ENCODE data around the gene SGCA. TPM values are rescaled to one million over a fixed set of nuclear protein-coding genes. Genes with fewer than 3 reads are reported as not detected.

Gene SGCA
- total and polyA plus RNA-seq, 2 donors (not counting 3 experiments of a cell fraction or from before 2014, with no cell fraction given) = not detected

DNA sequence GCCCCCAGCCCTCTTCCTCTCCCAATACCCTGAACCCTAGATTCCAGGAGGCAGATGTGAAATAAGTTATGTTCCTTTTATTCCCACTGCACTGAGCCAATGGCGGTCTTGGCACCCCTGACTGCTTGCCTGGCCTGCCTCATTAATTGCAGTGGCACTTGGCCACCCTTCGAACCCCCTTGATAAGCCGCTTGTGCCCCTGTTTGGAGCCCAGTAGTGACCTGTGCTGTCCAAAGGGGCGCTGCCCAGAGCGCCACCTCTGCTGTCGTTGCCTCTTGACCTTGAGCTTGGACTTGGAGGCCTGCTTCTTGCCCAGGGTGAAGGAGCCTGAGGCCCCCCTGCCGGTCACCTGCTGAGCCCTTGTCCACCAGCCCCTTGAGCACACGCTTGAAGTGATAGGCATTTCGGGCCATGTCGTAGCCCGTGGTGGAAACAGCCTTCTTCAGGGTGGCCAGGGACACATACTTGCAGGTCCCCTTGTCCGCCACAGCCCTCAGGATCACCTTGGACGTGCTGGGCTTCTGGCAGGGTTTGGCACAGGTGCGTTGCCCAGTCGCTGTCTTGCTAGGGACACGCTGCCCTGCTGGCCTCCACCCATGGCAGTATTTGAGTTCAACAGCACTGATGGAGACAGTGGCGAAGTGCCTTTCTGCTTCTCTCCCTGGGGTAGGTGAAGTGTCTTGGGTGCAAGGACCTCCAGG is 5.7 kb downstream of the SGCA start:
- no TSS peak for BruUV-seq (replicated peaks)
- Histone ChIP-seq H3K79me2 (ENCODE audit: control insufficient read depth, insufficient read depth, low read length) (no peaks in the 10 kb centered on the region), H3K9me3 (replicated peaks; ENCODE audit: control insufficient read depth, insufficient read depth, low read length) (no peaks in the 10 kb centered on the region), H2AFZ (ENCODE audit: low read depth, low read length) (no peak overlapping the region), H3K9me1 (replicated peaks; ENCODE audit: control insufficient read depth, extremely low read depth, insufficient read depth, low read length) (no peaks in the 10 kb centered on the region), H3K4me3 (replicated peaks in 1 of 3; ENCODE audit: insufficient read depth in 1 of 3, low read depth in 1 of 3, low read length in 3 of 3) (no peak overlapping the region), H3K36me3 (ENCODE audit: control insufficient read depth in 2 of 2, extremely low read depth in 1 of 2, insufficient read depth in 2 of 2, low read length in 2 of 2) (no peaks in the 10 kb centered on the region), H3K9ac (replicated peaks; ENCODE audit: extremely low read depth, insufficient read depth, low read length) (no peak overlapping the region), H3K4me1 (ENCODE audit: control insufficient read depth, extremely low read depth, insufficient read depth, low read length) (peaks cover 5% of the 10 kb centered on the region), H3K27ac (ENCODE audit: insufficient read depth, low read depth, low read length) (no peak overlapping the region), H4K20me1 (replicated peaks; ENCODE audit: control insufficient read depth, extremely low read depth, insufficient read depth, low read length) (no peaks in the 10 kb centered on the region), H3K4me2 (ENCODE audit: insufficient read depth, low read length) (no peak overlapping the region), H3K27me3 (ENCODE audit: control insufficient read depth in 2 of 2, insufficient read depth in 2 of 2, low read length in 2 of 2) (no peaks in the 10 kb centered on the region)
- CTCF ChIA-PET = interaction anchor here (6.5 to 8.8 kb wide), 2 partner anchors 25 to 29 kb away, joined by 88 to 234 read pairs; partner anchors contain the start of gene COL1A1
- POLR2A ChIA-PET = no interaction called here
- DNase-seq (ENCODE audit: low read depth, low spot score) = no peak
- TF ChIP-seq EZH2 (IDR thresholded peaks at IDR 0.05; ENCODE audit: borderline replicate concordance, low read depth, low read length, severe bottlenecking) (no peak), FOS (IDR thresholded peaks at IDR 0.05; ENCODE audit: borderline replicate concordance, insufficient read depth, low read length) (no peak), GATA2 (IDR thresholded peaks at IDR 0.05; ENCODE audit: insufficient read depth, insufficient read length, low read depth, low read length) (no peak)
- TF ChIP-seq, protein P1, sequence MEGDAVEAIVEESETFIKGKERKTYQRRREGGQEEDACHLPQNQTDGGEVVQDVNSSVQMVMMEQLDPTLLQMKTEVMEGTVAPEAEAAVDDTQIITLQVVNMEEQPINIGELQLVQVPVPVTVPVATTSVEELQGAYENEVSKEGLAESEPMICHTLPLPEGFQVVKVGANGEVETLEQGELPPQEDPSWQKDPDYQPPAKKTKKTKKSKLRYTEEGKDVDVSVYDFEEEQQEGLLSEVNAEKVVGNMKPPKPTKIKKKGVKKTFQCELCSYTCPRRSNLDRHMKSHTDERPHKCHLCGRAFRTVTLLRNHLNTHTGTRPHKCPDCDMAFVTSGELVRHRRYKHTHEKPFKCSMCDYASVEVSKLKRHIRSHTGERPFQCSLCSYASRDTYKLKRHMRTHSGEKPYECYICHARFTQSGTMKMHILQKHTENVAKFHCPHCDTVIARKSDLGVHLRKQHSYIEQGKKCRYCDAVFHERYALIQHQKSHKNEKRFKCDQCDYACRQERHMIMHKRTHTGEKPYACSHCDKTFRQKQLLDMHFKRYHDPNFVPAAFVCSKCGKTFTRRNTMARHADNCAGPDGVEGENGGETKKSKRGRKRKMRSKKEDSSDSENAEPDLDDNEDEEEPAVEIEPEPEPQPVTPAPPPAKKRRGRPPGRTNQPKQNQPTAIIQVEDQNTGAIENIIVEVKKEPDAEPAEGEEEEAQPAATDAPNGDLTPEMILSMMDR (IDR thresholded peaks at IDR 0.05; ENCODE audit: extremely low read depth in 1 of 2, insufficient read depth in 1 of 2, low read depth in 1 of 2, low read length in 2 of 2) = no peak
- no peak for FAIRE-seq
- dilution Hi-C loops (cut with MboI; ENCODE audit: extremely low pct_ligation_motif_present, low sequenced_read_pairs) = no loop called here
- intact Hi-C loops (cut with micrococcal nuclease) = no loop called here

DNA sequence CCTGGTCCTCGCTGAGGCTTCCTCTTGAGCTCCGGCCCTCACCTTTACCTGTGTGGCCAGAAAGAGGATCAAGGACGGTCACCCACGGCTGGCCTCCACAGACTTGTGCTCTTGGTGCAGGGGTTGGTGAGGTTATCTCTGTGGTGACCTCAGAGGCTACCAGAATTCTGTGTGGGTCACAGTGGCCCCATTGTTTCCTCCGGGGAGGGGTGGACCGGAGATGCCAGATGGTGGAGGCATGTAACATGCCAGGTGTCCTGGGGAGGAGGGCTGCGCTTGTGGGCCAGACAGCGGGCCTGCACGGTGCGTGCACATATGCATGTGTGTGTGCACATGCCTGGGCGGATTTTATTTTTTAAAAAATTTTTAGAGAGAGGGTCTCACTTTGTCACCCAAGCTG is 6.3 kb downstream of the SGCA start:
- H3K4me1 ChIP-seq (ENCODE audit: control insufficient read depth, extremely low read depth, insufficient read depth, low read length) = peaks cover 5% of the 10 kb centered on the region
- DNase-seq (ENCODE audit: low read depth, low spot score) (no peak), FAIRE-seq (no peak)
- dilution Hi-C loops (cut with MboI; ENCODE audit: extremely low pct_ligation_motif_present, low sequenced_read_pairs) = no loop called here
- H3K4me3 ChIP-seq (replicated peaks in 1 of 3; ENCODE audit: insufficient read depth in 1 of 3, low read depth in 1 of 3, low read length in 3 of 3) = no peak overlapping the region
- H3K9ac ChIP-seq (replicated peaks; ENCODE audit: extremely low read depth, insufficient read depth, low read length) = no peak overlapping the region
- H3K9me1 ChIP-seq (replicated peaks; ENCODE audit: control insufficient read depth, extremely low read depth, insufficient read depth, low read length) = no peaks in the 10 kb centered on the region
- CTCF ChIA-PET = interaction anchor here (2.1 to 8.8 kb wide), 3 partner anchors 24 to 78 kb away, joined by 6 to 234 read pairs (median 88); partner anchors contain the start of gene COL1A1
- no peaks in the 10 kb centered on the region for H3K36me3 ChIP-seq (ENCODE audit: control insufficient read depth in 2 of 2, extremely low read depth in 1 of 2, insufficient read depth in 2 of 2, low read length in 2 of 2)
- no peaks in the 10 kb centered on the region for H3K27me3 ChIP-seq (ENCODE audit: control insufficient read depth in 2 of 2, insufficient read depth in 2 of 2, low read length in 2 of 2)
- TF ChIP-seq MAX (IDR thresholded peaks at IDR 0.05; ENCODE audit: insufficient read depth, insufficient read length) = no peak
- TF ChIP-seq POLR2A (IDR thresholded peaks at IDR 0.05; ENCODE audit: low read depth, low read length) = no peak
- TF ChIP-seq, protein P1 (IDR thresholded peaks at IDR 0.05; ENCODE audit: extremely low read depth in 1 of 2, insufficient read depth in 1 of 2, low read depth in 1 of 2, low read length in 2 of 2) = no peak
- TF ChIP-seq POLR2AphosphoS5 (IDR thresholded peaks at IDR 0.05; ENCODE audit: insufficient read depth, low read depth, low read length) = no peak
- no peak for TF ChIP-seq EZH2 (IDR thresholded peaks at IDR 0.05; ENCODE audit: borderline replicate concordance, low read depth, low read length, severe bottlenecking)
- TF ChIP-seq JUN (IDR thresholded peaks at IDR 0.05; ENCODE audit: borderline replicate concordance, insufficient read depth, insufficient read length, low read depth) = no peak
- POLR2A ChIA-PET = no interaction called here
- H3K27ac ChIP-seq (ENCODE audit: insufficient read depth, low read depth, low read length) = no peak overlapping the region
- intact Hi-C loops (cut with micrococcal nuclease) = no loop called here
- H3K4me2 ChIP-seq (ENCODE audit: insufficient read depth, low read length) = no peak overlapping the region
- H2AFZ ChIP-seq (ENCODE audit: low read depth, low read length) = no peak overlapping the region
- no peaks in the 10 kb centered on the region for H3K9me3 ChIP-seq (replicated peaks; ENCODE audit: control insufficient read depth, insufficient read depth, low read length)
- BruUV-seq (replicated peaks) = no TSS peak
- H4K20me1 ChIP-seq (replicated peaks; ENCODE audit: control insufficient read depth, extremely low read depth, insufficient read depth, low read length) = no peaks in the 10 kb centered on the region
- H3K79me2 ChIP-seq (ENCODE audit: control insufficient read depth, insufficient read depth, low read length) = no peaks in the 10 kb centered on the region

Data from endothelial cell of umbilical vein (primary cell).